Activated CD8-positive, alpha-beta memory T cell treated with anti-CD3 and anti-CD28 coated beads, Interleukin-2, amount 50 U/mL, for 1 hour (primary cell): ENCODE results near the gene GSK3B.

ENCODE experiments used
- DNase-seq: peaks from one replicate; pipeline ENCODE4 v3.0.0-alpha.2; 2020; ENCODE audit errors: extremely low read depth

The GSK3B gene

GRCh38 chr3:120093911-120094775 lies at the start of gene GSK3B:
Gene GSK3B (minus strand): TSS chr3:120094447. CDS start chr3:120093434, 1,013 bp downstream.
- DNase-seq = peak; percentile 30

- DNase-seq = no peak
Measured at GRCh38 chr3:120143676-120144075, 49.4 kb upstream of the GSK3B start.

- DNase-seq = no peak
Measured at GRCh38 chr3:120142236-120142635, 48.0 kb upstream of the GSK3B start.

GRCh38 chr3:120140098-120140742 lies 46.0 kb upstream of the GSK3B start:
- no peak for DNase-seq

- DNase-seq = no peak
Measured at GRCh38 chr3:120139140-120139539, 44.9 kb upstream of the GSK3B start.

GRCh38 chr3:120137548-120137947 lies 43.3 kb upstream of the GSK3B start:
- DNase-seq = no peak

GRCh38 chr3:120130656-120131055 lies 36.4 kb upstream of the GSK3B start:
- no peak for DNase-seq

- DNase-seq = no peak
Measured at GRCh38 chr3:120129718-120130513, 35.7 kb upstream of the GSK3B start.

GRCh38 chr3:120129051-120129450 lies 34.8 kb upstream of the GSK3B start:
- no peak for DNase-seq

GRCh38 chr3:120125992-120126391 lies 31.7 kb upstream of the GSK3B start:
- no peak for DNase-seq

GRCh38 chr3:120119846-120120510 lies 25.7 kb upstream of the GSK3B start:
- DNase-seq = no peak

GRCh38 chr3:120114981-120115380 lies 20.7 kb upstream of the GSK3B start:
- DNase-seq = no peak

GRCh38 chr3:120114376-120114775 lies 20.1 kb upstream of the GSK3B start:
- DNase-seq = no peak

GRCh38 chr3:120113128-120114116 lies 19.2 kb upstream of the GSK3B start:
- no peak for DNase-seq

- DNase-seq = no peak
Measured at GRCh38 chr3:120111898-120112297, 17.7 kb upstream of the GSK3B start.

- no peak for DNase-seq
Measured at GRCh38 chr3:120103276-120103675, 9.0 kb upstream of the GSK3B start.

- DNase-seq = no peak
Measured at GRCh38 chr3:120102674-120103073, 8.4 kb upstream of the GSK3B start.

- no peak for DNase-seq
Measured at GRCh38 chr3:120102232-120102631, 8.0 kb upstream of the GSK3B start.

GRCh38 chr3:120101624-120102023 lies 7.4 kb upstream of the GSK3B start:
- no peak for DNase-seq

GRCh38 chr3:120100711-120101110 lies 6.5 kb upstream of the GSK3B start:
- DNase-seq = no peak

GRCh38 chr3:120098710-120099109 lies 4.5 kb upstream of the GSK3B start:
- DNase-seq = no peak
